Smooth muscle cell (in vitro differentiated cells): ENCODE results near the gene DENND1C. TPM values are rescaled to one million over a fixed set of nuclear protein-coding genes. Genes with fewer than 3 reads are reported as not detected.

ENCODE experiments used
- DNase-seq: peaks from one replicate; lab custom pipeline; 2025; ENCODE audit not compliant: unreplicated experiment; lab: John Stamatoyannopoulos, UW
- H2AFZ ChIP-seq: fragments of 200-600 bp; sonication (generic); 2 replicates; pipeline ENCODE4 v1.6.0; 2016; ENCODE audit warnings: antibody characterized with exemption, low read depth, mild to moderate bottlenecking
- H3F3A ChIP-seq: fragments of 200-600 bp; sonication (generic); 2 replicates; pipeline ENCODE4 v1.6.0; 2017; ENCODE audit warnings: antibody characterized with exemption, low read depth
- H3K27ac ChIP-seq: fragments of 200-600 bp; sonication (generic); 2 replicates; pipeline ENCODE4 v1.5.1; 2016; ENCODE audit warnings: low read depth, mild to moderate bottlenecking
- H3K27me3 ChIP-seq: fragments of 200-600 bp; sonication (generic); 2 replicates; pipeline ENCODE4 v1.6.1; 2016; ENCODE audit warnings: low read depth, mild to moderate bottlenecking
- H3K36me3 ChIP-seq: fragments of 200-600 bp; sonication (generic); 2 replicates; pipeline ENCODE4 v1.5.1; 2016; ENCODE audit warnings: low read depth
- H3K4me1 ChIP-seq: fragments of 200-600 bp; sonication (generic); 2 replicates; pipeline ENCODE4 v1.5.1; 2016; ENCODE audit warnings: low read depth
- H3K4me2 ChIP-seq: fragments of 200-600 bp; sonication (generic); 2 replicates; pipeline ENCODE4 v1.6.0; 2016; ENCODE audit warnings: mild to moderate bottlenecking
- H3K4me3 ChIP-seq: fragments of 200-600 bp; sonication (generic); 2 replicates; pipeline ENCODE4 v1.5.1; 2016; ENCODE audit warnings: mild to moderate bottlenecking
- H3K79me2 ChIP-seq: fragments of 200-600 bp; sonication (generic); 2 replicates; pipeline ENCODE4 v1.6.0; 2016; ENCODE audit warnings: low read depth, mild to moderate bottlenecking
- H3K9ac ChIP-seq: fragments of 200-600 bp; sonication (generic); 2 replicates; pipeline ENCODE4 v1.6.0; 2016; ENCODE audit warnings: low read depth
- H3K9me3 ChIP-seq: fragments of 200-600 bp; sonication (generic); replicated peaks from 2 replicates; pipeline ENCODE4 v1.5.1; 2016; ENCODE audit warnings: low read depth
- H4K20me1 ChIP-seq: fragments of 200-600 bp; sonication (generic); 2 replicates; pipeline ENCODE4 v1.6.0; 2016; ENCODE audit warnings: low read depth
- CTCF ChIP-seq: fragments of 200-600 bp; sonication (generic); IDR thresholded peaks from 2 replicates; pipeline ENCODE4 v1.5.1; 2017; ENCODE audit warnings: borderline replicate concordance, mild to moderate bottlenecking, antibody characterized with exemption; ENCODE audit not compliant: insufficient read depth, poor library complexity, severe bottlenecking
- WGBS: methylation state at CpG from one replicate; pipeline ENCODE4 v1.1.7; 2016; ENCODE audit warnings: low lambda C conversion rate; 5-methylcytosine and 5-hydroxymethylcytosine counted together
- polyA plus RNA-seq: library from polyadenylated mRNA; unstranded; fragments of >200 nt; fragmentation: Nextera tagmentation; extraction: Ambion mirVana; gene quantifications from 2 replicates; pipeline ENCODE4 v1.2.1, GENCODE V29; 2016
- total RNA-seq: library from RNA; depleted of rRNA; stranded (reverse); fragments of >200 nt; gene quantifications from 2 replicates; pipeline ENCODE4 v1.2.3, GENCODE V29; 2014

Gene DENND1C
- total and polyA plus RNA-seq, 2 experiments from 2014 or later, result 0.67 TPM; not detected in 1

- no peak within 1 kb of the TSS for H3K27ac ChIP-seq
- H4K20me1 ChIP-seq, result no peaks in the 10 kb centered on the region
- no peaks in the 10 kb centered on the region for H3K4me1 ChIP-seq
- H2AFZ ChIP-seq, result no peak within 1 kb of the TSS
- no peaks in the 10 kb centered on the region for H3F3A ChIP-seq
- H3K79me2 ChIP-seq, result no peaks in the 10 kb centered on the region
- TF ChIP-seq CTCF, result no peak
- H3K9ac ChIP-seq, result peak within 1 kb of the TSS; percentile 53
- H3K4me2 ChIP-seq, result peak within 1 kb of the TSS; percentile 64
- no peak for DNase-seq
- WGBS, result 2% methylated on average over 44 of the region's 65 CpGs
- no peaks in the 10 kb centered on the region for H3K36me3 ChIP-seq
- H3K9me3 ChIP-seq, result no peaks in the 10 kb centered on the region
- peaks cover 26% of the 10 kb centered on the region for H3K27me3 ChIP-seq
- peak within 1 kb of the TSS; percentile 46 for H3K4me3 ChIP-seq
Measured at GRCh38 chr19:6464070-6464873, 17.3 kb downstream of the DENND1C start, which contains the start of gene CRB3. Gene CRB3 (plus strand): TSS chr19:6464271. CDS start chr19:6464702, 431 bp downstream.

- Histone ChIP-seq H2AFZ (peak overlapping the region; percentile 93), H4K20me1 (no peaks in the 10 kb centered on the region), H3K36me3 (no peaks in the 10 kb centered on the region), H3F3A (no peaks in the 10 kb centered on the region), H3K4me2 (peak overlapping the region; percentile 94), H3K27ac (peak overlapping the region; percentile 26), H3K79me2 (no peaks in the 10 kb centered on the region), H3K4me1 (no peaks in the 10 kb centered on the region), H3K9ac (no peak overlapping the region), H3K27me3 (peaks cover 20% of the 10 kb centered on the region), H3K4me3 (peak overlapping the region; percentile 86), H3K9me3 (no peaks in the 10 kb centered on the region)
- peak; percentile 46 for TF ChIP-seq CTCF
- WGBS, result under 1% methylated on average over 51 of the region's 57 CpGs
- DNase-seq, result peak; percentile 79
Measured at GRCh38 chr19:6460099-6460884, 21.3 kb downstream of the DENND1C start.

- Histone ChIP-seq H3K9ac (peak within 1 kb of the TSS; percentile 47), H3K4me2 (peak within 1 kb of the TSS; percentile 94), H3K79me2 (no peaks in the 10 kb centered on the region), H3F3A (no peaks in the 10 kb centered on the region), H3K27me3 (peaks cover 12% of the 10 kb centered on the region), H3K36me3 (peaks cover 5% of the 10 kb centered on the region), H4K20me1 (no peaks in the 10 kb centered on the region), H3K4me3 (peak within 1 kb of the TSS; percentile 86), H3K4me1 (no peaks in the 10 kb centered on the region), H3K9me3 (no peaks in the 10 kb centered on the region), H2AFZ (peak within 1 kb of the TSS; percentile 93), H3K27ac (peak within 1 kb of the TSS; percentile 26)
- WGBS, result 3% methylated on average over 29 of the region's 70 CpGs
- no peak for TF ChIP-seq CTCF
- DNase-seq, result peak; percentile 53
Measured at GRCh38 chr19:6459262-6460098, 22.1 kb downstream of the DENND1C start, which contains the start of gene SLC25A23. Gene SLC25A23 (minus strand): TSS chr19:6459792. CDS start chr19:6459628, 164 bp downstream.
